Osteoblast (primary cell): ENCODE measurements around the gene MPO. TPM values are rescaled to one million over a fixed set of nuclear protein-coding genes. Genes with fewer than 3 reads are reported as not detected.
A peak's percentile ranks its signal among the peaks of the same experiment; 100 is the strongest.

ENCODE experiments used
- DNase-seq: peaks from one replicate; pipeline ENCODE4 v3.0.0; 2011; ENCODE audit warnings: low spot score, mixed read lengths; ENCODE audit not compliant: insufficient read length; ENCODE audit errors: missing footprints
- H2AFZ ChIP-seq: 2 replicates; pipeline ENCODE4 v1.6.0; 2011; ENCODE audit warnings: mild to moderate bottlenecking, low read length
- H3K27ac ChIP-seq: 2 replicates; pipeline ENCODE4 v1.5.1; 2011; ENCODE audit warnings: mild to moderate bottlenecking, low read depth, low read length, moderate library complexity
- H3K27me3 ChIP-seq: 2 replicates; pipeline ENCODE4 v1.6.0; 2012; ENCODE audit warnings: mild to moderate bottlenecking, control low read depth, inconsistent platforms, low read length, moderate library complexity; ENCODE audit not compliant: insufficient read depth
- H3K36me3 ChIP-seq: 2 replicates; pipeline ENCODE4 v1.5.1; 2011; ENCODE audit warnings: mild to moderate bottlenecking, low read length, control low read depth, moderate library complexity; ENCODE audit not compliant: insufficient read depth
- H3K4me1 ChIP-seq: 2 replicates; pipeline ENCODE4 v1.5.1; 2011; ENCODE audit warnings: mild to moderate bottlenecking, low read length, control low read depth, moderate library complexity; ENCODE audit not compliant: insufficient read depth
- H3K4me2 ChIP-seq: 2 replicates; pipeline ENCODE4 v1.6.0; 2011; ENCODE audit warnings: mild to moderate bottlenecking, low read length; ENCODE audit not compliant: insufficient read depth
- H3K4me3 ChIP-seq: fragments of 200-600 bp; sonication (generic); 3 replicates; pipeline ENCODE4 v1.5.1; 2012; ENCODE audit warnings: mild to moderate bottlenecking, low read length, inconsistent platforms; ENCODE audit not compliant: insufficient read depth
- H3K79me2 ChIP-seq: 2 replicates; pipeline ENCODE4 v1.6.0; 2012; ENCODE audit warnings: mild to moderate bottlenecking, low read length, control low read depth, inconsistent platforms; ENCODE audit not compliant: insufficient read depth
- H3K9me3 ChIP-seq: 2 replicates; pipeline ENCODE4 v1.5.1; 2011; ENCODE audit warnings: low read depth, low read length, control low read depth
- H4K20me1 ChIP-seq: 2 replicates; pipeline ENCODE4 v1.6.0; 2012; ENCODE audit warnings: mild to moderate bottlenecking, low read length, control low read depth; ENCODE audit not compliant: insufficient read depth
- CTCF ChIP-seq: IDR thresholded peaks from 2 replicates; pipeline ENCODE4 v1.5.1; 2011; ENCODE audit warnings: mild to moderate bottlenecking, low read depth, low read length, moderate library complexity; ENCODE audit errors: extremely low read depth
- total RNA-seq: library from RNA; depleted of rRNA; stranded (reverse); fragments of >200 nt; gene quantifications from 2 replicates; pipeline ENCODE4 v1.2.3, GENCODE V29; 2012

Gene MPO
- total RNA-seq, 1 donor = under 0.01 TPM

- no peaks in the 10 kb centered on the region for H3K79me2 ChIP-seq
- DNase-seq = peak; percentile 52
- H3K27ac ChIP-seq = no peak overlapping the region
- TF ChIP-seq CTCF = no peak
- H3K4me1 ChIP-seq = no peaks in the 10 kb centered on the region
- no peak overlapping the region for H3K4me2 ChIP-seq
- no peak overlapping the region for H2AFZ ChIP-seq
- H3K4me3 ChIP-seq = no peak overlapping the region
- no peaks in the 10 kb centered on the region for H3K27me3 ChIP-seq
- no peaks in the 10 kb centered on the region for H3K36me3 ChIP-seq
- H4K20me1 ChIP-seq = no peaks in the 10 kb centered on the region
- no peaks in the 10 kb centered on the region for H3K9me3 ChIP-seq
Observed at GRCh38 chr17:58310511-58311428, 30.0 kb upstream of the MPO start.

GRCh38 chr17:58309918-58310259 is 29.2 kb upstream of the MPO start:
- Histone ChIP-seq H3K27ac (no peak overlapping the region), H3K4me1 (no peaks in the 10 kb centered on the region), H3K27me3 (no peaks in the 10 kb centered on the region), H3K4me2 (no peak overlapping the region), H3K36me3 (no peaks in the 10 kb centered on the region), H3K4me3 (no peak overlapping the region), H3K9me3 (no peaks in the 10 kb centered on the region), H4K20me1 (no peaks in the 10 kb centered on the region), H3K79me2 (no peaks in the 10 kb centered on the region), H2AFZ (no peak overlapping the region)
- no peak for TF ChIP-seq CTCF
- DNase-seq = peak; percentile 70

GRCh38 chr17:58308985-58309917 is 28.5 kb upstream of the MPO start:
- no peaks in the 10 kb centered on the region for H3K27me3 ChIP-seq

More at GRCh38 chr17:58308985-58309917, 28.5 kb upstream of the MPO start:
- Histone ChIP-seq H2AFZ (no peak overlapping the region), H3K4me1 (no peaks in the 10 kb centered on the region), H3K9me3 (no peaks in the 10 kb centered on the region), H3K79me2 (no peaks in the 10 kb centered on the region), H3K27ac (no peak overlapping the region), H3K4me3 (no peak overlapping the region), H3K4me2 (no peak overlapping the region), H4K20me1 (no peaks in the 10 kb centered on the region), H3K36me3 (no peaks in the 10 kb centered on the region)
- no peak for TF ChIP-seq CTCF
- DNase-seq = peak; percentile 71
